ENCODE data around the gene ZNF263.

ZNF263 gene

DNA sequence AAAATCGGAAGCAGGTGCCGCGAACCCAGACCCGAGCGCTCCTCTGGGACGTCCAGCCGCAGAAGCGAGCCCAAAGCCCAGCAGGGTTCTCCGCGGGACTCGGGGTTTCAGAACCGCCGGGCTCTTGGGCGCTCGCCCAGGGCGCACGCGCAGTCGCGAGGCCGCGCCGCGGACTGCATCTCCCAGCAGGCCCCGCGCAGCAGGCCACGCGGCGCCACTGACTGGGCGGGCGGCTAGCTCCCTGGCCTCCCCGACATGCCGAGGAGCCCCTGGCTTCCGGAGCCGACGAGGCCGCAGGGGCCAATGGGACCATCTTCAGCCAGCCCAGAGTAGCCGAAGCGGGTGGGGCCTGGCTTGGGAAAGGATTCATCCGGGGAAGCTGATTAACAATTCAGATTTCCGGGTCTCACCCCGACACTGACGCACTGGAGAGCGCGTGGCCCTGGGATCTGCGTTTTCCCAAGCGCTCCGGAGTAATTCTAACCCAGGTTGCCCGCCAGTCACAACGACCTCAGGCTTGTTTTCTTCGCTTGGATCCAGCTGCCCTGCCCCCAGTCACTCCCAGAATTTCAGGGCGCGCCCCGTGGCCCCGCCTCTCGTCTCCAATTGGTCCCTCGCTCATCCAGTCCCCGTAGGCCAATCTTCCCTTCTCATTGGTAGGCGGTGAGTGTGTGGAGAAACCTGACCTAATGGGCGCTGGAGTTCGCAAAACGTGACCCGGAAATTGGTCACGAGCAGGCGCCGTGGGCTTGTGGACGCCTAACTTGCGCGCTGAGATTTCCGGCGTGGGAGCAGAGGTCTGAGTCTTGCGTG is at the start of gene ZNF263:
ZNF263 (plus strand) TSS at position 762 of the 813 bp plus-strand sequence. CDS start 328 bp downstream, outside the sequence.
- DNase-seq, result peak; percentile 98

DNA sequence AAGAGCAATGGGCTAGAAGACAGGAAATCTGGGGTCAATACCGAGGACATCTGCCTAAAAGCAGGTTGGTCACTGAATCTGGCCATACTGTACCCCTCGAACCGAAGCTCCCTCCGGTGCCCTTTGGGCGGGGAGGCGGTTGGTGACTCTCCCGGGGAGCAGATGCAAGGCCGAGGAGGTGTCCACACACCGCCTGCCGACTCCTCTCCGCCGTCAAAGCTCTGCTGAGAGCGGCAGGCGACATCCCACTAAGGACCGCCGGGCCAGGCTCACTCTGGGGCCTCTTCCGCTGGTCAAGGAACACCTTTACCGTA is 48.8 kb upstream of the ZNF263 start:
- no peak for DNase-seq

DNA sequence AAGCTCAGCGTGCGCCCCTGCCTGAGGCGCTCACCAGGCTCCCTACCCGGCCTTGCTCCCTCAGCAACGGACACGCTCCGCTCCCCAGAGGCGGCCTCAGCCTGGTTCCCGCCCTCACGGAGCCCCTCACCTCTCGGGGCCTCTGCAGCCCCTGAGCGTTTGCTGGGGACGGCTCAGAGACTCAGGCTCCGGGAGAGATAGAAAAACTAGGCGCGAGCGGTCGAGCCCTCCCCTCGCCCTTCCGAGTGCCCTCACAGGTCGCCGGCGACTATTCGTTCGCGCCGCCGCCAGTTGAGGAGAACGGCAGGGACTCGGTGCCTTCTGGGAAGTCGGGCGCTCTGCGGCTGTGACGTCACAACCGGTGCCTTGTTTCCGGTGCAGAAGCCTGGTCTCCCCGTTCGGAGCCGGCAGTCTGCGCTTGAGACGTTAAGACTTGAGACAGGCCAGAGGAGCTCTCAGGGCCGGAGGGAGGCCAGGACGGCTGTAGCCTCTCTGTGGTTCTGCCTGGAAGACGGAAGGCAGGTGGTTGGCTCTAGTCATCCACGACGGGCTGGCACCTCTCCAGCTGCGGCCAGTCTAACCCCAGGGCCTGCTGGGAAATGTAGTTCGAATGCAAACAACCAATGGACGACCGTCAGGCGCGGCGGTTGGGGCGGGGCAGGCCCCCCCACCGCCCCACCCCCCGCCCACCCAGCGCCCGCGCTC is 48.3 kb upstream of the ZNF263 start, which contains the start of gene ZNF200:
ZNF200 (minus strand) TSS at position 302 of the 705 bp plus-strand sequence. CDS start 1,403 bp downstream, outside the sequence.
- peak; percentile 95 for DNase-seq

DNA sequence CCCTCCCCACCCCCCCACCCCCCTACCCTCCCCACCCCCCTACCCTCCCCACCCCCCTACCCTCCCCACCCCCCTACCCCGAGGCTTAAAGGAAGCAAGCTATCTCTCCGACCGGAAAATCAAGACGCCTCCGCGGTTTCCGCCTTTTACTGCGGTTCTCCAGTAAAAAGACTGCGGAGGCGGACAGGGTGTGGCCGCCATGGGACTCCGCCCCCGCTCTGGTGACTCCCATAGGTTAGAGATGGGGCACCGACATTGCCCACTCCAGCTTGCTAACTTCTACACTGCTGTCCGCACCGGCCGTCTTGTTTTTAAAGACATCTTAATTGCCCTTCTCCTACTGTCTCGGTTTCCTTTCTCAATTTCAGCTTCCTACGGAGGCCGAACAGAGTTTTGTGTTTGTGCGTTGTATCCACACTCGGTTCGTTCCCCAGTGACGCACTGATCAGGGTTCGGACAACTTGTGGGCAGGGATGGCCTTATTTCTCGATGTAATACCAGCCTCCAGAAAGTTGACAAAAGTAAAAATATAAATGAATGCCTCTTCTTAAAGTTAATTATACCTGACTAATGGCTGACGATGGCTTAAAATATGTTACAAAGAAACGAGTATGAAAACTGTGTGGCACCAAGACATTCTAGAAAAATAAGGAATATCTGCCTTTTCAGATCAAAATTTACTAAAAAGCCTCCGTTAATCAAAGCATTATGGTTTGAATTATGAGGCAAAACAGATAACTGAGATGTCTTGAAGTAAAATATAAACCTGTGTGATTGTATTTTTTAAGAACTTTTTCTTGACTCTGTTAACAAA is 47.2 kb upstream of the ZNF263 start:
- DNase-seq, result peak; percentile 78

DNA sequence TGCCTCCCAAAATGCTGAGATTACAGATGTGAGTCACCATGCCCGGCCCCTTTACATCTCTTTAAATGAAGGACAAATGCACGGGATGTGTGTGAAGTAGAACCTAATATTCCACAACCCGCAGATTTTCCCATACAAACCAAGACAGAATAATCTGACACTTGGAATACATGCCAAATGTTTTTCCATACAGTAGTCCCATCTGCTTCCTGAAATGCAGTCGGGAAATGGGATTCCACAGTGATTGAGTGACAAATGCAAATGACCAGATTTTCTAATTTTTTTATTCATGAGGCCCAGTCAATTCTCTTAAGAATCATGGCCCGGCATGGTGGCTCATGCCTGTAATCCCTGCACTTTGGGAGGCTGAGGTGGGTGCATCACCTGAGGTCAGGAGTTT is 41.5 kb upstream of the ZNF263 start:
- no peak for DNase-seq

DNA sequence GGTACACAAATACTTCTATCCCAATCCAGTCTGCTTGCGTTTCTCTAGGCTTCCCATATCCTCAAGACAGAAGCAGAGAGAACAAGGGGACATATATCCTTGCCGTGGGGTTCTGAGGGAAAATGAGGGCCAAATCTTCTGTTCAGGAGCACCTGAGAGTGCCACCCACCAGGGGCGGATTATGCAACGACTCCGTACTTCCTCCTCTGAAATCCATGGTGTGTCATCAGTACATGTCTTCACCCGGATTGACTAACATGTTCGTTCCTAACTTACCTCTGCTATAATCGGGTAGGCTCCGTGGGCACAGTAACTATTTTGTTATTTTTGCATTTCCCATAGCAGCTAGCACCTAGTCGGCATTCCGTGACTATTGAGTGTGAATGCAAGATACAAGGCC is 40.6 kb upstream of the ZNF263 start:
- DNase-seq, result no peak

DNA sequence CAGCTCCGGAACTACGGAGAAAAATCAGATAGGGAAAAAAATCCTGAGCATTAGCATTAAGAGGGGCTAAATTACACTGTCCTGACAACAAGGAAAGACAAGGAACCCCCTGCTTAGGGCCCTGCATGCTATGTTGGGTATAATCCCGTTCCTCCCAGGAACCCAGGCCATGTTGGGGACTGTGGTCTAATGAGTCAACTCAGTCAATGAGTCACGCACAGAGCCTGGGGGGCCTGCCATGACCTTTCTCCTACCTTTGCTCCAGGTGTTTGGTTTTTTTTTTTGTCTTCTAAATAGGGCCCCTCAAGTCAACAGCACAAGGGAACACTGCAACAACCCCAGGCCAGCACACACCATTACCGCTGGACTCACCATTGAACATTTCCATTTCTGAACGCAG is 39.4 kb upstream of the ZNF263 start:
- DNase-seq, result no peak

DNA sequence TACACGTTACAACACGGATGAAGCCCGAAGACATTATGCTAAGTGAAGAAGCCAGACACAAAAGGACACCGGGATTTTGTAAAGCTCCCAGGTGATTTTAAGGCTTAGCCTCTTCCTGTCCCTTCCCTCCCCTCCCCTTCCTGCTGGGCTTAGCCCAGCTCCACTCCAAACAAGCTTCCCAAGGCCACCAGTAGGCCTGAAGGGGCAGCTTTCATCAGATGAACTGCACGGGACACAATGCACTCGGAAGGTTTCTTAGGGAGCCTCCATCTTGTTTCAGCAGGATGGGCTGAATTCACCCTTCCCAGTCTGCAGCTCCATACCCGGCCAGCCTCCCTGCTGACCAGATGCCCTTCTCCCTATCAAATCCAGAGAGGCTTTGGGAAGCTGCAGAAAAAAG is 37.3 kb upstream of the ZNF263 start:
- DNase-seq, result no peak

DNA sequence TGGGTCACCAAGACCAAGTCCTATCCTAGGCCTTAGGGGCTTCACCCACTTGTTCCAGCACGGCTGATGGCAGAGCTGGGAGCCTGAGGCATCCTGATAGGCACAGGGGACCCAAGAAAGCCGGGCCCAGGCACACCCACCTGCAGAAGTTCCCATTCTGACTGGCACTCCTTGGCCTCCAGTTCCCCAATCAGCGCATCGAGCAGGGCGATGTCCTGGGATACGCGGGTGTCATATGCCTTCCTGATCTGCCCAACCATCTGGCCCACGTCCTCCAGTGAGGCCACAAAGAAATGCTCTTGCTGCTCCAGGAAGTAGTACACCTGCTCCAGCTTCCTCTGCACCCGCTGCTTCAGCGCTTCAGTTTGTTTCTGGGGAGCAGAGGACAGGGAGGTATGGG is 36.4 kb upstream of the ZNF263 start:
- DNase-seq, result no peak

DNA sequence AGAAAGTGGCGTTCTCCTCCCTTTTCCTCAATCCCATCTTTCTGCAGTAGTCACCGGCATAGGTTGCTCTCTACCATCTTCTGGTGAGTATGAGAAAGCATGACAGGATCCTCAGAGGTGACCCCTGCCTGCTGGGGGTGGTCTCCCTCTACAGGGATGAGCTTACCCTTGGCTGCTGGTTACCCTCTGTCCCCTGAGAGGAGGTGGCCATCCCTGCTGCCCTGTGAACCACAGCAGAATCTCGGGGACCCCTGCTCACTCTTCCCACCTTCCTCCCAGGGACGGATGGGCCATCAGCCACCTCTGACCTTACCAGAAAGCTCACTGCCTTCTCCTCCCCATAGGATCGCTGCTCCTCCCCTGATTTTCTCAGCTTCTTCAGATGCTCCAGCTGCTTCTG is 34.7 kb upstream of the ZNF263 start:
- DNase-seq, result no peak

DNA sequence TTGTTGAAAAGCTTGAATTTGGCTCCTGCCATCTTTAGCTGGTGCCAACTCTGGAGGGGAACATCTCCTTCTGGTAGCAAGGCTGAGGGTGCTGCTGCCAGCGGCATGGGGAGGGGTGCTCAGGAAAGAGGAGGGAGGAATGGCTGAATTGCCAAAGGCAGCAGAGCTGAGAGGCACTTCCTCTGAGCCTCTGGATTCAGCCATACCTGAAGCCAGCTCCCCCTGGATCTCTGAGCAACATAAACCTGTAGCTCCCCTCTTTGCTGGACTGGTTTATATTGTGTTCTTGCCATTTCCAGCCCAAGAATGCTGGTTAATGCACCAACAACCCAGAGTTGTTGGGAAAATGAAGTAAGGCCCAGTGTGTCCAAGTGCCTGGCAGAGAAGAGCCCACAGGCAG is 34.3 kb upstream of the ZNF263 start:
- DNase-seq, result no peak

DNA sequence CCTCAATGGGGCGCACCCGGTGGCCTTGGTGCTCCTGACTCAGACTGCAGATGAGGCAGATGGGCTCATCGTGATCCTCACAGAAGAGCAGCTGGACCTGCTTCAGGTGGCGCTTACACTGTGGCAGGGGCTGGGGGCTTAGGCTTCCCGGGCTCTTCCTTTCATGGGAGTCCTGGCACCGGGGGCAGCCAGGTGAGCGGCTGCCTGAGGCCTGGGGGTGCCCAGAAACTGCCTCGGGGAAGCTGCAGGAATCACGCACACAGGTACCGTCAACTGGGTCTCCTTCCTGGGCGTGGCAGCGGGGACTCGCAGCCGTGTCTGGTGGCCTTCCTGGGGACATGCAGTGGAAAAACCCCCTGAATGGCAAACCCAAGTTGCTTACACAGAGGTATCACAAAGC is 33.8 kb upstream of the ZNF263 start:
- DNase-seq, result no peak

DNA sequence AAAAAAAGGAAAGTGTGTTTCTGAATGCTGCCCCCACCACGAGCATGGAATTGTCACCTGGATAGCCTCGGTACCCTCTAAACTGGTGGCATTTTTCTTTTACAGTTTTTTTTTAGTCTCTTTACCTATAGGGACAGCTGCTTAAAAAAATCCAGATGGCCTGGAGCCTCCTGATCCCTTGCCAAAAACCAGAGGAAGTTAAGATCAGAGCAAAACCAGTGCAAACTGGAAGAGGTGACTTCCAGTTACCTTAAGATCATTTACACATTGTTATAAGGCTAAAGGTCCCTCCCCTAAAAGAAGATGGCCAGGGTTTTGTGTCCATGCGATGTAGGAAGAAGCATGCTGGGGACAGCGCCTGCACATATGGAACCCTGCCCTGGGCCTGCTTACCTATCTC is 30.3 kb upstream of the ZNF263 start:
- no peak for DNase-seq

DNA sequence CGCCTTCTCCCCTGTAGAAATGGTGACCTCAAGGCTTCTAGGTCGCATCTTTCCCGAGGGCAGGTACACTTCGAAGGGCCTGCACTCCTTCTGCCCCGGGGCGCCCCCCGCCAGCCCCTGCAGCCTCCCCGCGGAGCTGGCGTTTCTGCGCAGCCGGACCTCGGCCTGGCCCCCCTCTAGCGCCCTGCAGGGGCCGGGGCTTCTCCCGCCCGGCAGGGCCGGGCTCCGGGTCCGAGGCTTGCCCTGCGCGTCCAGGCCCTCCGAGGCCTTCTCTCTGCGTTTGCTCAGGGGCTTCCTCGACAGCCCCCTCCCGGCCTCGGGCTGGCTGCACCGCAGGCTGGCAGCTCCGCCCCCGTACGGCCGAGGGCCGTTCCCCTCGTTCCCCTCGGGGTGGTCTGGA is 29.0 kb upstream of the ZNF263 start:
- no peak for DNase-seq

DNA sequence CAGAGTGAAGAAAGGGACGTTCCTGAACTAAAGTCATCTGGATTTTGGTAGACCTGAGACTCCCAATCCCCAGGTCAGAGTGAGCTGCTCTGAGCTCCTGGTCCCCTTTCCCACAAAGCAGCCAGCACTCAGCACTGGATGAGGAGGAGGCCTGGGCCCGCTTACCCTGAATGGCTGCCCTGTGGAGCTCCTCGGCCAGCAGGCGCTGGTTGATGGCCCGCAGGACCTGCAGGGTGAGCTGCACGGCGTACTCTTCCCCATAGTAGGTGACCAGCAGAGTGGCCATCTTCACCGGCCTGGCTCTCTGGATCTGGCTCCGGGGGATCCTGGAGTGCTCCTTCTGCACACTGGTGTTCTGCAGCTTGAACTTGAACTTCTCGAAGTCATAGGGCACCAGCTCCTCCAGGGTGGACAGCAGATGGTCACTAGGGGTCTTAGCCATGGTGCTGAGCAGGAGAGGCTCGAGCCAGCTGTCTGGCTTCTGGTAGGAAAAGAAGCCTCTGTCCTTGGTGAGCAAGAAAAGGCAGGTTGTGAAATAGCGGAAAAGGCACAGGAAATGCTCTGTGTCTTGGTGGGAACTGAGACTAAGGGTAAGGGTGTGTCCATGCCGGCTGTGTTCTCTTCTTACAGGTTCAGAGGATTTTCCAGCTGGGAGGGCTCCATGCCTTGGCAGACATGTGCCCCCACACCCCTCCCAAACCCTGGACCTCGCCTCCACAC is 27.0 kb upstream of the ZNF263 start, which contains the start of gene MEFV:
MEFV (minus strand) TSS at position 488 of the 720 bp plus-strand sequence; CDS start at position 442, 46 bp downstream.
- no peak for DNase-seq

DNA sequence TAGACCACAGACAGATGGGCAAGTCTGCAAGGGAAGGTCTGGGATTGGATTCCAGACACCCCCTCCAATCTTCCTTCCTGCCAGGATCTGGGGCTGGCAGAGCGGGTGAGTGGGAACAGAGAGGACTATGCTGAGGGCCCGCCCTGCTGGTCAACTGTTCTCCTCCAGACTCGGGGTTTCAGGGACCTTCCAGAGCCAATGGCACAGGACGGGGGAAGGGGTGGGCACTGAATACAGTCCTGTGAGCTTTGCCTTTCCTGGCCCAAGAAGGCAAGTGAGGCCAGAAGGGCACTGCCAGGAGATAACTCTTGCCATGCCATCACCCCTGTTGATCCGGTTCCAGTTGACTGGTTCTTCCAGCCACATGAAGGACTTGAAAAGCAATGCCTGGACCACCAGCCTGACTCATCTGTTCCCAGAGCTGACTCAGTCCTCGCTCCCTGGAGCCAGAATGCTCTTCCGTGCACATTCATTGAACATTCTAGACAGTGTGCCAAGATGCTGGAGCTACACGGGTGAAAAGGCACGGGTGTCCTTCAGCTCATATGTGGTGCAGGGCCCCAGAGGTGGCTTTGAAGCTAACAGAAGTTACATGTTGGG is 26.3 kb upstream of the ZNF263 start:
- peak; percentile 9 for DNase-seq

DNA sequence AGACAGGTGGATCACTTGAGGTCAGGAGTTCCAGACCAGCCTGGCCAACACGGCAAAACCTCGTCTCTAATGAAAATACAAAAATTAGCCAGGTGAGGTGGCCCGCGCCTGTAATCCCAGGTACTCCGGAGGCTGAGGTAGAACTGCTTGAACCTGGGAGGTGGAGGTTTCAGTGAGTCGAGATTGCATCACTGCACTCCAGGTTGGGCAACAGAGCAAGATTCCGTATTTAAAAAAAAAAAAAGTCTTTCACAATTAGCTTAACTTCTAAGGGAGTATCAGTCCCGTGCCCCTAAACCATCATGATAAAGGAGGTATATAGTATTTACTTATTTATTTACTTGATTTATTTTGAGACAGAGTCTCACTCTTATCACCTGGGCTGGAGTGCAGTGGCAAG is 23.5 kb upstream of the ZNF263 start:
- no peak for DNase-seq

DNA sequence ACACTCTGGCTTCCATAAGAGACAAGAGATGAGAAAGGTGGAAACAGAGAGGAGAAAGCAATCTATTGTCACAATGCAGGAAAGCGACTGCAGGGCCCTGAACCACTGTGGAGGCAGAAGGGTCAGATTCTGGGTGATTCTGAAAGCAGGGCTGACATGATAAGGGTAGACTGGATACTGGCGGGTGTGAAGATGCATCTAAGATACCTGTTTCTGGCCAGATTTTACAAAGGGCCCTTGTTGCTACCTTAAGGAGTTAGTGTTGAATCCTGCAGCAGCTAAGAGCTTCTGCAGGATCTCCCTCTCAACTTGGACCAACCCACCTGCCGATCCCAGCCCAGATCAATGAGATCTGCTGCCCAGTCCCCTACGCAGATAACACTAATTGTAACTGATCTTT is 20.8 kb upstream of the ZNF263 start:
- DNase-seq, result no peak

DNA sequence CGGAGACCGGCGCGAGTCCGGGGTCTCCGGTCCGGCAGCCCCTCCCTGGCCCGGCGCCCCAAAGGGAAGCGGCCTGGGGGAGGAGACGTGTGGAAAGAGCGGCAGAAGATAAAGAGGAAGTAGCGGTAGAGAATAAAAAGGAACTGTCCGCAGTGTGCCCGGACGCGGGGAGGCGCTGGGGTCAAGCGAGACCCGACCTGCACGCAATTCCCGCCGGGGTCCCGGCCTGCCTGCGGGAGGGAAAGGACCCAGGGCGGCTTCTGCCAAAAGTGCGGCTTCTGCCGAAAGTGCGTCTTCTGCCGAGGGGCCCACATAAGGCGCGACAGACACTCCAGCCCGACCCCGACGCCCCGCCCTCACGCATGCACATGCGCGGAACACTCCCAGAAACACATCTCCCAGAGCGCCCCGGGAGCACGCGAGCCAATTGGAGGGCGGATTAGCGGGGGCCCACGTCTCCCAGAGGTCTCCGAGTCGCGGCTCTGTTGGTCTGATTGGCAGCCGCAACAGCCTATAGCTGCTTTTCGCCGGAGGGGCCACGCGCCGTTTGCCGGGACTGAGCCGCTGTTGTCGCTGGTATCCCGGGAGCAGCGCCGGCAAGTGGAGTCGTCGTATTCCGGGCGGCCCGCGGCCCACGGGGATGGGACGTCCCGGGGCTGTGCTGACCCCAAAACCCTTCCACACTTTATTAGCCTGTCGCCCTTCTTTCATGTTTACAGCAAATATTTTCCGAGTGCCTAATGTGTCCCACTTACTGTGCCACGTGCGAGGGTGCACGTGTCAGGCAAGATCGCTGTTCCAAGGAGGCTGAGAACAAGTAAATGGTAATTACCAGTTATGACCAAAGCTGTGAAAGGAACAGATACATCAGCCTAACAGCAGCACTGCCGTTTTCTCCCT is 18.9 kb upstream of the ZNF263 start:
- DNase-seq, result peak; percentile 98

DNA sequence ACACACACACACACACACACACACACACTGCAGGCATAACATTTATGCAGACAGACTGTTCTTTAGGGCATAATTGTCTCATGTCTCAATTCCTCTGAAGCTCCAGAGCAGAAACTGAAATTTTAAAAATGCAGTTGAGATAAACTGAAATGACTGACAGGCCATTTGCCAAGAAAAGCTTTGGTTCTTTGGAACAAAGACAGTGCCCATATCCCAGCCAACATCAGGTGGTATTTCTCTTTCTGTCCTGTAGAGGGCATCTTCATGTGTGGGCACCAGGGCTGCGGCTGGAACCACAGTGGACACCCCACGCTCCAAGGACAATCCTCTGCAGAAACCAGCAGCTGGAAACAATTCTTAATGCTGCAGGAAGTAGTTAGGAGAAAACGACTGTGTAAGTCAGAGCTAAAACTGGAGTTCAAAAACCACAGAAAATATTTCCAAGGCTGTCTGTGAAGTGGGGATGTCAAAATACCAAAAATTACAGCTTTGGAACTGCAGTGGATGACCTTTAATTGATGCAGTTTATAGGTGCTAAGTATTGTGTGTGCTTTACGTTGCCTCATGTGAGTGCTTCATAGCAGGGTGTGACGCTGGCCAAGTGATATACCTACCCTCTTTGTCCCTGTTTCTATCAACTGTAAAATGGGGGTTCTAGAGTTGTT is 16.3 kb upstream of the ZNF263 start:
- DNase-seq, result peak; percentile 72

DNA sequence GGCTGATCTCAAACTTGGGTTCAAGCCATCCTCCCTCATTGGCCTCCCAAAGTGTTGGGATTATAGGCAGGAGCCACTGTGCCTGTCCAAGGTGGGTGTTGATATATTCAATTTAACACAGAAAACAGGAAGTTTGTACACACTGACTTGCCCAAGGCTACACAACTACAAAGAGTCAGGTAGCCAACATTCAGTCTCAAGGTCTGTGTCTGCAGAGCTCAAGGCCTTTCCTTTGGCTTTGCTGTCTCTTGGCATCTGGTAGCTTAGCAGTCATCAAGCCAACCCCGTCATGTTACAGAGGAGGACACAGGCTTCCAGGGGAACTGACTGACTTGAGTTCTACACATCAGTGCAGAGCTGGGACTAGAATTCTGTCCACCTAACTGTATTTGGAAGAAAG is 15.0 kb upstream of the ZNF263 start:
- DNase-seq, result no peak
